ENCODE results near the gene ITGAD. TPM values are rescaled to one million over a fixed set of nuclear protein-coding genes. Genes with fewer than 3 reads are reported as not detected.

Gene ITGAD
- total RNA-seq, 1 donor from 2014 or later = not detected

DNA sequence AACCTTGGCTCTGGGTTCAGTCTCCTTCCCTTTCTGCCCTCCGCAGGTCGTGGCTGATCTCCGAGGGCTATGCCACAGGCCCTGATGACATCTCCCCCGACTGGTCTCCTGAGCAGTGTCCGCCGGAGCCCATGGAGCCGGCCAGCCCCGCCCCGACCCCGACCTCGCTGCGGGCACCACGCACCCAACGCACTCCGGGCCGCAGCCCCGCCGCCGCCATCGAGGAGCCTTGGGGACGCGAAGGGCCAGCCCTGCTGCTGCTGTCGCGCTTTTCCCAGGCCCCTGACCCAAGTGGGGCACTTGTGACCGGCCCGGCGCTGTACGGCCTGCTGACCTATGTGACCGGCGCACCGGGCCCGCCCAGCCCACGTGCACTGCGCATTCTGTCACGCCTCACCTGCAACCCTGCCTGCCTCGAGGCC is 71.2 kb downstream of the ITGAD start:
- TF ChIP-seq, protein P1, sequence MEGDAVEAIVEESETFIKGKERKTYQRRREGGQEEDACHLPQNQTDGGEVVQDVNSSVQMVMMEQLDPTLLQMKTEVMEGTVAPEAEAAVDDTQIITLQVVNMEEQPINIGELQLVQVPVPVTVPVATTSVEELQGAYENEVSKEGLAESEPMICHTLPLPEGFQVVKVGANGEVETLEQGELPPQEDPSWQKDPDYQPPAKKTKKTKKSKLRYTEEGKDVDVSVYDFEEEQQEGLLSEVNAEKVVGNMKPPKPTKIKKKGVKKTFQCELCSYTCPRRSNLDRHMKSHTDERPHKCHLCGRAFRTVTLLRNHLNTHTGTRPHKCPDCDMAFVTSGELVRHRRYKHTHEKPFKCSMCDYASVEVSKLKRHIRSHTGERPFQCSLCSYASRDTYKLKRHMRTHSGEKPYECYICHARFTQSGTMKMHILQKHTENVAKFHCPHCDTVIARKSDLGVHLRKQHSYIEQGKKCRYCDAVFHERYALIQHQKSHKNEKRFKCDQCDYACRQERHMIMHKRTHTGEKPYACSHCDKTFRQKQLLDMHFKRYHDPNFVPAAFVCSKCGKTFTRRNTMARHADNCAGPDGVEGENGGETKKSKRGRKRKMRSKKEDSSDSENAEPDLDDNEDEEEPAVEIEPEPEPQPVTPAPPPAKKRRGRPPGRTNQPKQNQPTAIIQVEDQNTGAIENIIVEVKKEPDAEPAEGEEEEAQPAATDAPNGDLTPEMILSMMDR (IDR thresholded peaks at IDR 0.05; ENCODE audit: insufficient read depth, low read length, poor library complexity, severe bottlenecking) = no peak
- Histone ChIP-seq H3K27me3 (ENCODE audit: control insufficient read depth, insufficient read depth, low read length) (no peaks in the 10 kb centered on the region), H3K4me3 (ENCODE audit: low read depth, low read length) (no peak overlapping the region), H3K36me3 (ENCODE audit: control insufficient read depth, insufficient read depth, low read length) (no peaks in the 10 kb centered on the region)
- no peak for DNase-seq (ENCODE audit: low read depth)

DNA sequence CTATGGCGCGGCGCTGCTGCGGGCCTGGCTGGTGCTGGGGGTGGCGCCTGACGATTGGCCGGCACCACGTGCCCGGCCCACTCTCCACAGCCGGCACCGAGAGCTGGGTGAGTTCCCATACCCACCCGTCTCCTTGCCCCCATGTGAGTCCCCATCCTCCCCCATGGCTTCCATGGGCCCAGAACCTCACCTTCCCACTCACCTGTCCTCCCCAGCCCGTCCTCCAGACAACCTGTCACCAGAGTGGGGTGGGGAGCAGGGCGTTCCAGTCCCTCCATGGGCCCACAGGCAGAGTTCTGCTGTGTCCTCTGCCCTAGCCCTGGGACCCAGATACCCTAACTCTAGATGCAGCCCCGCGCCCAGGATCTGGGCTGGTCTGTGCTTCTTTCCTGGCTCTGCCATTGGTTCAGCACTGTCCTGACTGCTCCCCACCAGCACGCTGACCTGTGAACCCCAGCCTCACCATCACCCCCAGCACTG is 71.7 kb downstream of the ITGAD start:
- Histone ChIP-seq H3K36me3 (ENCODE audit: control insufficient read depth, insufficient read depth, low read length) (no peaks in the 10 kb centered on the region), H3K4me3 (ENCODE audit: low read depth, low read length) (no peak overlapping the region), H3K27me3 (ENCODE audit: control insufficient read depth, insufficient read depth, low read length) (no peaks in the 10 kb centered on the region)
- TF ChIP-seq, protein P1 (IDR thresholded peaks at IDR 0.05; ENCODE audit: insufficient read depth, low read length, poor library complexity, severe bottlenecking) = no peak
- no peak for DNase-seq (ENCODE audit: low read depth)

DNA sequence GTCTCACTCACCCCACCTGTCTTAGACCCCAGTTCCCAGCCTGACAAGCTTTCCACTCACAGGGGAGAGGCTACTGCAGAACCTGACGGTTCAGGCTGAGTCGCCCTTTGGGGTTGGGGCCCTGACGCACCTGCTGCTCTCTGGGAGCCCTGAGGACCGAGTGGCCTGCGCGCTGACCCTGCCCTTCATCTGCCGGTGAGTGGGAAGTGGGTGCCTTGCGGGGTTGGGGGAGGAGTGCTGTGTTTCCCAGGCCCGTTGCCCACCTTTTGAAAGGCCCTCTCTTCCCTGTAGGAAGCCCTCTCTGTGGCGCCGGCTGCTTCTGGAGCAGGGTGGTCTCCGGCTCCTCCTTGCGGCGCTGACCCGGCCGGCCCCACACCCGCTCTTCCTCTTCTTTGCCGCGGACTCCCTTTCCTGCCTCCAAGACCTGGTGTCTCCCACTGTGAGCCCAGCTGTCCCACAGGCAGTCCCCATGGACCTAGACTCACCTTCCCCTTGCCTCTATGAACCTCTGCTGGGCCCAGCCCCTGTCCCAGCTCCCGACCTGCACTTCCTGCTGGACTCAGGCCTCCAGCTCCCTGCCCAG is 72.7 kb downstream of the ITGAD start:
- TF ChIP-seq, protein P1 (IDR thresholded peaks at IDR 0.05; ENCODE audit: insufficient read depth, low read length, poor library complexity, severe bottlenecking) = no peak
- no peak for DNase-seq (ENCODE audit: low read depth)
- H3K4me3 ChIP-seq (ENCODE audit: low read depth, low read length) = no peak overlapping the region
- no peaks in the 10 kb centered on the region for H3K36me3 ChIP-seq (ENCODE audit: control insufficient read depth, insufficient read depth, low read length)
- no peaks in the 10 kb centered on the region for H3K27me3 ChIP-seq (ENCODE audit: control insufficient read depth, insufficient read depth, low read length)

DNA sequence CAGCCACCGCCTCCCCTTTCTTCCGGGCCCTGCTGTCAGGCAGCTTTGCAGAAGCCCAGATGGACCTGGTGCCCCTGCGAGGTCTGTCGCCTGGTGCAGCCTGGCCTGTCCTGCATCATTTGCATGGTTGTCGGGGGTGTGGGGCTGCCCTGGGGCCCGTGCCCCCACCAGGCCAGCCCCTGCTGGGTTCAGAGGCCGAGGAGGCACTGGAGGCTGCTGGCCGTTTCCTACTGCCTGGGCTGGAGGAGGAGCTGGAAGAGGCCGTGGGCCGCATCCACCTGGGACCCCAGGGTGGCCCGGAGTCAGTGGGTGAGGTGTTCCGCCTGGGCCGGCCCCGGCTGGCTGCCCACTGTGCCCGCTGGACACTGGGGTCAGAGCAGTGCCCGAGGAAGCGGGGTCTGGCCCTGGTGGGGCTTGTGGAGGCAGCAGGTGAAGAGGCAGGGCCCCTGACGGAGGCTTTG is 73.3 kb downstream of the ITGAD start:
- no peak overlapping the region for H3K4me3 ChIP-seq (ENCODE audit: low read depth, low read length)
- DNase-seq (ENCODE audit: low read depth) = no peak
- TF ChIP-seq, protein P1 (IDR thresholded peaks at IDR 0.05; ENCODE audit: insufficient read depth, low read length, poor library complexity, severe bottlenecking) = no peak
- no peaks in the 10 kb centered on the region for H3K36me3 ChIP-seq (ENCODE audit: control insufficient read depth, insufficient read depth, low read length)
- H3K27me3 ChIP-seq (ENCODE audit: control insufficient read depth, insufficient read depth, low read length) = no peaks in the 10 kb centered on the region

DNA sequence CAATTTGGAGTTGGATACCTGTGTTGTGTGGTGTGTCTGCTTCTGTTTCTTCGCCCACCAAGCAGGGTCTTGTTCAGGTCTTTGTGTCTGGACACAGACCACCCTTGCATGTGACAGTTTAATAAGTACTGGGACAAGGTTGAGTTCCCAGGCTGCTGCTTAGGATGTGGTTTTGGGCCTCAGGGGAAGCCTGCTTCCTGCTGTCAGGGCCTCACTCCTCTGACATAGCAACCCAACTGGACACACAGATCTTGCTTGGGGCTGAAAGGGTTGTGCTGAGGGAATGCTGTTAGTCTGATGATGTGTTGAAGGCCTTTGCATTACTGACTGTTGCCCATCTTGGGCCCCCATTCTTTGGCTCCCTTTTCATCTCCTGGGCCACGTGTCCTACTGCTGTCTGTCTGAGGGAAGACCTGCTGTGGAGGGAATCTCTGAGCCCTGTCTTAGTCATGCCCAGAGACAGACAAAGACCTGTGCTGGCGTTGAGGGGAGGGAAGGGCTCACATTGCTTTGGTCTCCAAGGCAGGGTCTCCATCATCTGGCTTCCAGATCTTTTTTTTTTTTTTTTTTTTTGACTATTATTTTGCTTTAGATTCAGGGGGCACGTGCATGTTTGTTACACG is 74.1 kb downstream of the ITGAD start:
- no peaks in the 10 kb centered on the region for H3K27me3 ChIP-seq (ENCODE audit: control insufficient read depth, insufficient read depth, low read length)
- no peaks in the 10 kb centered on the region for H3K36me3 ChIP-seq (ENCODE audit: control insufficient read depth, insufficient read depth, low read length)
- TF ChIP-seq, protein P1 (IDR thresholded peaks at IDR 0.05; ENCODE audit: insufficient read depth, low read length, poor library complexity, severe bottlenecking) = no peak
- no peak overlapping the region for H3K4me3 ChIP-seq (ENCODE audit: low read depth, low read length)
- no peak for DNase-seq (ENCODE audit: low read depth)
